Activated T-helper 1 cell treated with anti-CD3 and anti-CD28 coated beads, Interleukin-2, amount 50 U/mL, for 16 hours (primary cell): ENCODE data around the gene MRGPRG.

Experiments
- DNase-seq, 2 donors: peaks; one replicate each; pipeline ENCODE4 v3.0.0-alpha.2; 2020; ENCODE audit warnings: low read depth in 1 of 2, low spot score in 1 of 2

The MRGPRG gene

GRCh38 chr11:3207526-3208189 lies 11.0 kb downstream of the MRGPRG start:
- no peak for DNase-seq

- DNase-seq: no peak
Observed at GRCh38 chr11:3206922-3207204, 11.8 kb downstream of the MRGPRG start.

- no peak for DNase-seq
Observed at GRCh38 chr11:3206156-3206921, 12.3 kb downstream of the MRGPRG start.

- DNase-seq: no peak
Observed at GRCh38 chr11:3205261-3206155, 13.1 kb downstream of the MRGPRG start.

GRCh38 chr11:3204141-3205015 lies 14.2 kb downstream of the MRGPRG start:
- DNase-seq: no peak

GRCh38 chr11:3203221-3204043 lies 15.2 kb downstream of the MRGPRG start:
- DNase-seq: no peak

GRCh38 chr11:3202759-3203158 lies 15.9 kb downstream of the MRGPRG start:
- DNase-seq: no peak

GRCh38 chr11:3202305-3202704 lies 16.3 kb downstream of the MRGPRG start:
- no peak for DNase-seq

GRCh38 chr11:3201677-3202181 lies 16.9 kb downstream of the MRGPRG start:
- DNase-seq: no peak

GRCh38 chr11:3201112-3201581 lies 17.5 kb downstream of the MRGPRG start:
- no peak for DNase-seq

GRCh38 chr11:3200388-3201111 lies 18.1 kb downstream of the MRGPRG start:
- no peak for DNase-seq

- no peak for DNase-seq
Observed at GRCh38 chr11:3199537-3200295, 18.9 kb downstream of the MRGPRG start.

- no peak for DNase-seq
Observed at GRCh38 chr11:3198815-3199214, 19.8 kb downstream of the MRGPRG start.

GRCh38 chr11:3197878-3198528 lies 20.6 kb downstream of the MRGPRG start:
- DNase-seq: no peak

GRCh38 chr11:3197044-3197695 lies 21.4 kb downstream of the MRGPRG start:
- no peak for DNase-seq

- DNase-seq: no peak
Observed at GRCh38 chr11:3196161-3197043, 22.2 kb downstream of the MRGPRG start.
